Measurements from ENCODE around the gene RESP18. TPM values are rescaled to one million over a fixed set of nuclear protein-coding genes. Genes with fewer than 3 reads are reported as not detected.
A peak's percentile ranks its signal among the peaks of the same experiment; 100 is the strongest.

RESP18 gene
- total and polyA plus RNA-seq, 7 donors: not detected

GRCh38 chr2:219335373-219335786, 2.8 kb upstream of the RESP18 start:
- no peaks in the 10 kb centered on the region for H3K4me1 ChIP-seq
- H3K9me3 ChIP-seq: no peaks in the 10 kb centered on the region
- TF ChIP-seq CTCF (IDR thresholded peaks at IDR 0.05): no peak
- intact Hi-C loops (cut with DNase I): no loop called here
- peaks cover 12 to 46% (median 13%) of the 10 kb centered on the region in 3 donors for H3K27me3 ChIP-seq (ENCODE audit: insufficient read depth in 3 of 3, low read length in 2 of 3)
- H3K27ac ChIP-seq: no peak overlapping the region
- 22 to 49% (median 41%) methylated on average over 5 of the region's 5 CpGs for WGBS, 3 donors
- H3K36me3 ChIP-seq (ENCODE audit: insufficient read depth in 1 of 2, low read depth in 1 of 2): no peaks in the 10 kb centered on the region
- ATAC-seq (no peak), DNase-seq (no peak)
- no peak overlapping the region for H3K4me3 ChIP-seq

DNA sequence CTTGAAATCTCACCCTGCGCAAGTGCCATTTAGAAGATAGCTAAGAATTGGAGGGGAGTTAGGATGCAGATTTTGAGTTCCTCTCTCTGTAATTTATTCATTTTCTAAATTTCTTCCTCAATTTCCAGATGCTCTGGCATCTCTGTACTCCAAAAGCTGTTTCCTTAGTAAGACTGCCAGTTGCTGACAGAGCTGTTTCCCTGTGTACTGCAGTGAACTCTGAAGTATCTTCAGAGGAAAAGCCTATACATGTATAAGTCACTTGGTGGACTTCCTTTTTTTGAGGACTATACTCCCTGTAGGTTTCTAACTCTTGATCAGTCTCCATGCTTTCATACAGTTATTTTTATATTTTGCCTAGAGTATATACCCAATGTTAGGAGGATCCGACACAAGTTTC, 1.5 kb upstream of the RESP18 start:
- no peaks in the 10 kb centered on the region for H3K9me3 ChIP-seq
- H3K27me3 ChIP-seq (ENCODE audit: insufficient read depth in 3 of 3, low read length in 2 of 3): peaks cover 12 to 35% (median 13%) of the 10 kb centered on the region in 3 donors
- no peak overlapping the region for H3K4me3 ChIP-seq
- DNase-seq (no peak), ATAC-seq (no peak)
- no peak for TF ChIP-seq CTCF (IDR thresholded peaks at IDR 0.05)
- no peak overlapping the region for H3K27ac ChIP-seq
- H3K36me3 ChIP-seq (ENCODE audit: insufficient read depth in 1 of 2, low read depth in 1 of 2): no peaks in the 10 kb centered on the region
- H3K4me1 ChIP-seq: no peaks in the 10 kb centered on the region
- WGBS, 3 donors: 74 to 98% (median 97%) methylated on average over 2 of the region's 2 CpGs
- intact Hi-C loops (cut with DNase I): no loop called here

- DNase-seq (peak; percentile 35 to 64), ATAC-seq (peak in 3 of 4 donors; percentile 61 to 78 (median 75))
- Histone ChIP-seq H3K4me3 (no peak overlapping the region), H3K9me3 (no peaks in the 10 kb centered on the region), H3K27ac (no peak overlapping the region), H3K4me1 (no peaks in the 10 kb centered on the region), H3K36me3 (ENCODE audit: insufficient read depth in 1 of 2, low read depth in 1 of 2) (no peaks in the 10 kb centered on the region), H3K27me3 (ENCODE audit: insufficient read depth in 3 of 3, low read length in 2 of 3) (peaks cover 12 to 35% (median 13%) of the 10 kb centered on the region in 3 donors)
- TF ChIP-seq CTCF (IDR thresholded peaks at IDR 0.05): no peak
- intact Hi-C loops (cut with DNase I): no loop called here
- WGBS, 3 donors: 8% methylated on average over 37 to 39 of the region's 39 CpGs
These were observed 857 bp downstream of the RESP18 start for GRCh38 chr2:219331560-219332213.

GRCh38 chr2:219327719-219328118, 4.8 kb downstream of the RESP18 start:
- Histone ChIP-seq H3K27ac (no peak overlapping the region), H3K36me3 (ENCODE audit: insufficient read depth in 1 of 2, low read depth in 1 of 2) (no peaks in the 10 kb centered on the region), H3K4me3 (no peak overlapping the region), H3K4me1 (no peaks in the 10 kb centered on the region), H3K9me3 (no peaks in the 10 kb centered on the region), H3K27me3 (ENCODE audit: insufficient read depth in 3 of 3, low read length in 2 of 3) (peaks cover 4 to 24% (median 9%) of the 10 kb centered on the region in 3 donors)
- intact Hi-C loops (cut with DNase I): no loop called here
- TF ChIP-seq CTCF (IDR thresholded peaks at IDR 0.05): no peak
- ATAC-seq (no peak), DNase-seq (no peak)
- WGBS, 3 donors: 38 to 42% (median 40%) methylated on average over 2 of the region's 2 CpGs

Measured in psoas muscle (tissue), 8 donors.